NCI-H1092 (cell line): ENCODE data around the gene SIGLEC12.

Experiments
- DNase-seq: peaks from one replicate; lab custom pipeline; 2025; lab: John Stamatoyannopoulos, UW

The SIGLEC12 gene

GRCh38 chr19:51501594-51502263 lies at the start of gene SIGLEC12:
Gene SIGLEC12 (minus strand): TSS chr19:51501800. CDS start chr19:51501733, 67 bp downstream.
- no peak for DNase-seq

GRCh38 chr19:51550848-51551672 lies 49.5 kb upstream of the SIGLEC12 start:
- no peak for DNase-seq

- DNase-seq, result no peak
Observed at GRCh38 chr19:51549533-51550324, 48.1 kb upstream of the SIGLEC12 start.

GRCh38 chr19:51548891-51549305 lies 47.3 kb upstream of the SIGLEC12 start:
- no peak for DNase-seq

GRCh38 chr19:51548213-51548651 lies 46.6 kb upstream of the SIGLEC12 start:
- DNase-seq, result no peak

- no peak for DNase-seq
Observed at GRCh38 chr19:51547397-51548212, 46.0 kb upstream of the SIGLEC12 start.

- no peak for DNase-seq
Observed at GRCh38 chr19:51546650-51547396, 45.2 kb upstream of the SIGLEC12 start.

GRCh38 chr19:51546107-51546649 lies 44.6 kb upstream of the SIGLEC12 start:
- no peak for DNase-seq

GRCh38 chr19:51544038-51544437 lies 42.4 kb upstream of the SIGLEC12 start:
- no peak for DNase-seq

- DNase-seq, result no peak
Observed at GRCh38 chr19:51542699-51543098, 41.1 kb upstream of the SIGLEC12 start.

- DNase-seq, result no peak
Observed at GRCh38 chr19:51541458-51542357, 40.1 kb upstream of the SIGLEC12 start.

GRCh38 chr19:51539821-51540366 lies 38.3 kb upstream of the SIGLEC12 start:
- DNase-seq, result no peak

GRCh38 chr19:51535535-51535934 lies 33.9 kb upstream of the SIGLEC12 start:
- DNase-seq, result no peak

- no peak for DNase-seq
Observed at GRCh38 chr19:51531349-51532315, 30.0 kb upstream of the SIGLEC12 start, which contains the start of gene SIGLEC6. Gene SIGLEC6 (minus strand): TSS chr19:51531670. CDS start chr19:51531648, 22 bp downstream.

- no peak for DNase-seq
Observed at GRCh38 chr19:51530616-51531015, 29.0 kb upstream of the SIGLEC12 start.

GRCh38 chr19:51529301-51529700 lies 27.7 kb upstream of the SIGLEC12 start:
- no peak for DNase-seq

GRCh38 chr19:51525651-51526050 lies 24.1 kb upstream of the SIGLEC12 start:
- DNase-seq, result no peak
